Endothelial cell of umbilical vein (primary cell): ENCODE measurements around the gene MCU. TPM values are rescaled to one million over a fixed set of nuclear protein-coding genes. Genes with fewer than 3 reads are reported as not detected.

Source experiments
- BruUV-seq: library from RNA; stranded (reverse); fragments of 400-500 nt; replicated peaks from 2 replicates; lab custom pipeline; 2021; lab: Mats Ljungman, UMichigan
- CTCF ChIA-PET: fragments of 300-600, 350-600 bp; sonication (Branson Sonifier 250); formaldehyde crosslinking; loops from one replicate; lab custom pipeline; 2021; ENCODE audit warnings: antibody characterized with exemption, inconsistent platforms; lab: Charles Lee
- POLR2A ChIA-PET: fragments of 300-600, 350-600 bp; sonication (Branson Sonifier 250); formaldehyde crosslinking; loops from one replicate; lab custom pipeline; 2021; ENCODE audit warnings: antibody characterized with exemption, inconsistent platforms; lab: Charles Lee
- DNase-seq: peaks from one replicate; pipeline ENCODE4 v3.0.0-alpha.2; 2011; ENCODE audit warnings: low read depth, low spot score
- FAIRE-seq: peaks from 2 replicates; lab custom pipeline; 2011; peaks lifted over from hg19 to GRCh38; lab: Jason Lieb, UNC
- H2AFZ ChIP-seq: 2 replicates; pipeline ENCODE4 v1.6.0; 2012; ENCODE audit warnings: low read depth, low read length, control low read depth, inconsistent platforms
- H3K27ac ChIP-seq: 2 replicates; pipeline ENCODE4 v1.5.1; 2011; ENCODE audit warnings: low read depth, mild to moderate bottlenecking, control low read depth, low read length, moderate library complexity; ENCODE audit not compliant: insufficient read depth
- H3K27me3 ChIP-seq, 2 experiments: 2 replicates each; pipeline versions ENCODE4 v1.6.0 to v1.6.1; 2011; ENCODE audit warnings: low read length in 2 of 2, mixed read lengths in 1 of 2; ENCODE audit not compliant: control insufficient read depth in 2 of 2, insufficient read depth in 2 of 2
- H3K36me3 ChIP-seq, 2 experiments: 2 replicates in 1 of 2; 3 replicates in 1 of 2; pipeline ENCODE4 v1.5.1; 2011; ENCODE audit warnings: low read length in 2 of 2, mild to moderate bottlenecking in 1 of 2, moderate library complexity in 1 of 2; ENCODE audit not compliant: control insufficient read depth in 2 of 2, insufficient read depth in 2 of 2; ENCODE audit errors: extremely low read depth in 1 of 2
- H3K4me1 ChIP-seq: 3 replicates; pipeline ENCODE4 v1.5.1; 2011; ENCODE audit warnings: mild to moderate bottlenecking, low read length; ENCODE audit not compliant: control insufficient read depth, insufficient read depth; ENCODE audit errors: extremely low read depth
- H3K4me2 ChIP-seq: 2 replicates; pipeline ENCODE4 v1.6.1; 2011; ENCODE audit warnings: low read length, control low read depth, mixed read lengths; ENCODE audit not compliant: insufficient read depth
- H3K4me3 ChIP-seq, 3 experiments: fragments of 200-600 bp in 1 of 3; sonication (generic), shearing (Covaris generic) in 1 of 3; replicated peaks in 1 of 3; 2 replicates each; pipeline ENCODE4 v1.5.1; 2011 to 2016; ENCODE audit warnings: control low read depth in 3 of 3, low read length in 3 of 3, mild to moderate bottlenecking in 2 of 3, inconsistent platforms in 1 of 3, low read depth in 1 of 3, moderate library complexity in 1 of 3; ENCODE audit not compliant: insufficient read depth in 1 of 3
- H3K79me2 ChIP-seq: 2 replicates; pipeline ENCODE4 v1.6.0; 2012; ENCODE audit warnings: low read length, inconsistent platforms; ENCODE audit not compliant: control insufficient read depth, insufficient read depth
- H3K9ac ChIP-seq: replicated peaks from 2 replicates; pipeline ENCODE3; 2011; ENCODE audit warnings: low read length, control low read depth; ENCODE audit not compliant: insufficient read depth; ENCODE audit errors: extremely low read depth
- H3K9me1 ChIP-seq: replicated peaks from 3 replicates; pipeline ENCODE4 v1.6.0; 2011; ENCODE audit warnings: mild to moderate bottlenecking, low read length; ENCODE audit not compliant: control insufficient read depth, insufficient read depth; ENCODE audit errors: extremely low read depth
- H3K9me3 ChIP-seq: replicated peaks from 2 replicates; pipeline ENCODE4 v1.5.1; 2012; ENCODE audit warnings: low read length, inconsistent platforms; ENCODE audit not compliant: control insufficient read depth, insufficient read depth
- H4K20me1 ChIP-seq: replicated peaks from 2 replicates; pipeline ENCODE3; 2011; ENCODE audit warnings: mild to moderate bottlenecking, low read length; ENCODE audit not compliant: control insufficient read depth, insufficient read depth; ENCODE audit errors: extremely low read depth
- EZH2 ChIP-seq: IDR thresholded peaks from 2 replicates; pipeline ENCODE4 v1.6.1; 2012; ENCODE audit warnings: borderline replicate concordance, low read depth, mild to moderate bottlenecking, moderate library complexity, low read length, inconsistent platforms; ENCODE audit not compliant: severe bottlenecking
- FOS ChIP-seq: IDR thresholded peaks from 2 replicates; pipeline ENCODE4 v1.6.1; 2011; ENCODE audit warnings: mild to moderate bottlenecking, low read length, moderate library complexity, borderline replicate concordance; ENCODE audit not compliant: insufficient read depth
- GATA2 ChIP-seq: IDR thresholded peaks from 2 replicates; pipeline ENCODE4 v1.7.0; 2011; ENCODE audit warnings: low read depth, mild to moderate bottlenecking, moderate library complexity, mixed read lengths, low read length; ENCODE audit not compliant: insufficient read length, insufficient read depth
- JUN ChIP-seq: IDR thresholded peaks from 2 replicates; pipeline ENCODE4 v1.6.1; 2011; ENCODE audit warnings: borderline replicate concordance, low read depth; ENCODE audit not compliant: insufficient read length, insufficient read depth
- MYC ChIP-seq: IDR thresholded peaks from one replicate; pipeline ENCODE4 v1.6.1; 2011; ENCODE audit warnings: mild to moderate bottlenecking, low read depth, low read length
- POLR2A ChIP-seq: IDR thresholded peaks from 2 replicates; pipeline ENCODE4 v1.6.1; 2012; ENCODE audit warnings: low read depth, mild to moderate bottlenecking, control low read depth, low read length
- POLR2AphosphoS5 ChIP-seq: IDR thresholded peaks from 2 replicates; pipeline ENCODE4 v1.6.1; 2012; ENCODE audit warnings: low read depth, mild to moderate bottlenecking, control low read depth, low read length, moderate library complexity; ENCODE audit not compliant: insufficient read depth
- dilution Hi-C: fragments of 300-500 bp; cut with MboI; formaldehyde crosslinking; loops from one replicate; pipeline ENCODE4 v1.15.0; 2019; ENCODE audit warnings: low sequenced_read_pairs; ENCODE audit not compliant: extremely low pct_ligation_motif_present
- intact Hi-C: fragments of 100-400 bp; cut with micrococcal nuclease; formaldehyde crosslinking; loops from one replicate; pipeline ENCODE4 v1.10.0; 2022
- polyA plus RNA-seq, 4 experiments: library from polyadenylated mRNA; depleted of rRNA in 3 of 4; stranded (reverse) in 3 of 4; unstranded in 1 of 4; fragments of >200 nt; gene quantifications; 2 replicates each; pipeline versions ENCODE4 v1.2.1 to v1.2.3, GENCODE V29; 2011 to 2012; ENCODE audit warnings: missing spikeins in 1 of 4
- total RNA-seq: library from RNA; stranded (reverse); gene quantifications from 2 replicates; pipeline ENCODE4 v1.2.3, GENCODE V29; 2021
- TF ChIP-seq, protein P1 (sequence below): IDR thresholded peaks from 2 replicates; pipeline ENCODE4 v1.6.1; 2011; ENCODE audit not compliant: insufficient read depth, insufficient read length
- TF ChIP-seq, protein P2 (sequence below), 2 donors: IDR thresholded peaks; 1 replicate in 1 of 2; 2 replicates in 1 of 2; pipeline ENCODE4 v1.5.1; 2011; ENCODE audit warnings: low read length in 2 of 2, mild to moderate bottlenecking in 2 of 2, moderate library complexity in 2 of 2, control low read depth in 1 of 2, inconsistent platforms in 1 of 2, low read depth in 1 of 2; ENCODE audit not compliant: insufficient read depth in 1 of 2; ENCODE audit errors: extremely low read depth in 1 of 2

Gene MCU
- total and polyA plus RNA-seq, 2 donors (not counting 3 experiments of a cell fraction or from before 2014, with no cell fraction given), result 25.2 to 37.2 TPM

DNA sequence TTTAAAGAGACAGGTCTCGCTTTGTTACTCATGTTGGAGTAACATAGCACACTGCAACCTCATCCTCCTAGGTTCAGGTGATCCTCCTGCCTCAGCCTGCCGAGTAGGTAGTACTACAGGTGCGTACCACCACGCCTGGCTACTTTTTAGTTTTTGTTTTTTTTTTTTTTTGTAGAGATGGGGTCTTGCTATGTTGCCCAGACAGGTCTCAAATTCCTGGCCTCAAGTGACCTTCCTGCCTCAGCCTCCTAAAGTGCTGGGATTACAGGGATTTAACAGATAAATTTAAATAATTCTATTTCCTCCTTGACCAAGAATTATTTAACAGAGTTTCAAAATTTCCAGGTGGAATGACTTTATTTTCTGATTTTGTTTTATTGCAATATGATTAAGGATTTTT lies 104.6 kb downstream of the MCU start:
- intact Hi-C loops (no loop called here), dilution Hi-C loops (no loop called here)
- no peak for TF ChIP-seq EZH2
- no peak for TF ChIP-seq MYC
- no peak for TF ChIP-seq FOS
- TF ChIP-seq, protein P1, sequence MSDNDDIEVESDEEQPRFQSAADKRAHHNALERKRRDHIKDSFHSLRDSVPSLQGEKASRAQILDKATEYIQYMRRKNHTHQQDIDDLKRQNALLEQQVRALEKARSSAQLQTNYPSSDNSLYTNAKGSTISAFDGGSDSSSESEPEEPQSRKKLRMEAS, result no peak
- TF ChIP-seq JUN, result no peak
- no peak for TF ChIP-seq POLR2A
- TF ChIP-seq POLR2AphosphoS5, result no peak
- no peak for TF ChIP-seq GATA2
- TF ChIP-seq, protein P2, sequence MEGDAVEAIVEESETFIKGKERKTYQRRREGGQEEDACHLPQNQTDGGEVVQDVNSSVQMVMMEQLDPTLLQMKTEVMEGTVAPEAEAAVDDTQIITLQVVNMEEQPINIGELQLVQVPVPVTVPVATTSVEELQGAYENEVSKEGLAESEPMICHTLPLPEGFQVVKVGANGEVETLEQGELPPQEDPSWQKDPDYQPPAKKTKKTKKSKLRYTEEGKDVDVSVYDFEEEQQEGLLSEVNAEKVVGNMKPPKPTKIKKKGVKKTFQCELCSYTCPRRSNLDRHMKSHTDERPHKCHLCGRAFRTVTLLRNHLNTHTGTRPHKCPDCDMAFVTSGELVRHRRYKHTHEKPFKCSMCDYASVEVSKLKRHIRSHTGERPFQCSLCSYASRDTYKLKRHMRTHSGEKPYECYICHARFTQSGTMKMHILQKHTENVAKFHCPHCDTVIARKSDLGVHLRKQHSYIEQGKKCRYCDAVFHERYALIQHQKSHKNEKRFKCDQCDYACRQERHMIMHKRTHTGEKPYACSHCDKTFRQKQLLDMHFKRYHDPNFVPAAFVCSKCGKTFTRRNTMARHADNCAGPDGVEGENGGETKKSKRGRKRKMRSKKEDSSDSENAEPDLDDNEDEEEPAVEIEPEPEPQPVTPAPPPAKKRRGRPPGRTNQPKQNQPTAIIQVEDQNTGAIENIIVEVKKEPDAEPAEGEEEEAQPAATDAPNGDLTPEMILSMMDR (IDR thresholded peaks at IDR 0.05; ENCODE audit: extremely low read depth in 1 of 2, insufficient read depth in 1 of 2, low read depth in 1 of 2, low read length in 2 of 2), result no peak
- DNase-seq, result no peak
- peaks cover 34% of the 10 kb centered on the region for H3K4me1 ChIP-seq
- H3K27me3 ChIP-seq, result no peaks in the 10 kb centered on the region
- H3K9me3 ChIP-seq, result no peaks in the 10 kb centered on the region
- H3K9ac ChIP-seq, result no peak overlapping the region
- POLR2A ChIA-PET, result no interaction called here
- CTCF ChIA-PET, result no interaction called here
- no peak overlapping the region for H3K4me2 ChIP-seq
- no peaks in the 10 kb centered on the region for H3K9me1 ChIP-seq
- no TSS peak for BruUV-seq
- H3K79me2 ChIP-seq, result no peaks in the 10 kb centered on the region
- H4K20me1 ChIP-seq, result no peaks in the 10 kb centered on the region
- H3K27ac ChIP-seq, result no peak overlapping the region
- FAIRE-seq, result no peak
- H2AFZ ChIP-seq, result no peak overlapping the region
- H3K4me3 ChIP-seq, result no peak overlapping the region
- no peaks in the 10 kb centered on the region for H3K36me3 ChIP-seq
